ENCODE data around the gene ARID1A. TPM values are rescaled to one million over a fixed set of nuclear protein-coding genes. Genes with fewer than 3 reads are reported as not detected.

The ARID1A gene
- polyA plus RNA-seq, 3 donors from 2014 or later = 7.1 to 34.6 (median 16.0) TPM

GRCh38 chr1:26693599-26694572 is 1.9 kb upstream of the ARID1A start:
- DNase-seq = no peak
- Mint-ChIP-seq H3K9me3 (no peaks in the 10 kb centered on the region), H3K4me1 (peaks cover 28 to 35% of the 10 kb centered on the region in 2 donors), H3K27me3 (ENCODE audit: low read depth in 3 of 3) (peaks cover 8 to 20% (median 11%) of the 10 kb centered on the region in 3 donors), H3K36me3 (no peaks in the 10 kb centered on the region), H3K4me3 (peak overlapping the region; percentile 92 to 98 (median 94)), H3K27ac (peak overlapping the region; percentile 92 to 96 (median 95))

DNA sequence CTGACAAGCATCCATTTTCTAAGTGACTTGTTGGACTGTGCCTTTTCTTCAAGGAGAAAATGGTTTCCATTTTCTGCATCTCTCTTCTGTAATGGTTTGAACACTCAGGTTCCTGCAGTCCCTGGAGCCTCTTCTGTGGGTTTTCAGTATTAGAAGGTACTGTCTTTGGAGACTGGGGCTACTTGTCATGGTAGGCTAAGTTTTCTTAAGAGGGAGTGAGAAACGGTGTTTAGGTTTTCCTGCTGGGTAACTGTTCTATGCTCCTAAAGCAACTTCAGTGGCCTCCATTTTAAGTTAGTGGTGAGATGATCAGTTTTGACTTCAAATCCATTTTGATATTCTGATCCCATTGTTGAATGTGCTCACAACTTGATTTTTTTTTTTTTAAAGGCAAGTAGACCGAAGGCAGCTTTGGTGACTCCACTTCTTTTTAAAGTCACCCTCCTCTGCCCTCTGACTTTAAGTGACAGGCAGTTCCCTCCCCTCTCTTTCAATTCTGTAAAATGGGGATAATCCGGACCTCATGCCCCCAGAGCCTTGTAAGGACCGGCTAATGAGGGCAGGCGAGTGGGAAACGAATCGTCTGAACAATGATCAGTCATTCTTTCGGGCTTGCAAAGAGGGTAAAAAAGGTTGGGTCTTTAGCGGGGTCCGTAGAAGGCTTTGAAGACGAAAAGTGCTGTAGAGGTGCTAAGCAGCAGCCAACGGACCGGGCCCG is 1.0 kb upstream of the ARID1A start:
- no peak for DNase-seq

DNA sequence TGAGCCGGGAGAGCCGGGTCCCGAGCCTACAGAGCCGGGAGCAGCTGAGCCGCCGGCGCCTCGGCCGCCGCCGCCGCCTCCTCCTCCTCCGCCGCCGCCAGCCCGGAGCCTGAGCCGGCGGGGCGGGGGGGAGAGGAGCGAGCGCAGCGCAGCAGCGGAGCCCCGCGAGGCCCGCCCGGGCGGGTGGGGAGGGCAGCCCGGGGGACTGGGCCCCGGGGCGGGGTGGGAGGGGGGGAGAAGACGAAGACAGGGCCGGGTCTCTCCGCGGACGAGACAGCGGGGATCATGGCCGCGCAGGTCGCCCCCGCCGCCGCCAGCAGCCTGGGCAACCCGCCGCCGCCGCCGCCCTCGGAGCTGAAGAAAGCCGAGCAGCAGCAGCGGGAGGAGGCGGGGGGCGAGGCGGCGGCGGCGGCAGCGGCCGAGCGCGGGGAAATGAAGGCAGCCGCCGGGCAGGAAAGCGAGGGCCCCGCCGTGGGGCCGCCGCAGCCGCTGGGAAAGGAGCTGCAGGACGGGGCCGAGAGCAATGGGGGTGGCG is 371 bp downstream of the ARID1A start:
- peak in 1 of 3 donors; percentile 25 for DNase-seq
- Mint-ChIP-seq H3K27ac (no peak overlapping the region), H3K9me3 (no peaks in the 10 kb centered on the region), H3K36me3 (no peaks in the 10 kb centered on the region), H3K4me1 (peaks cover 28 to 35% of the 10 kb centered on the region in 2 donors), H3K4me3 (peak overlapping the region in 3 of 5 donors; percentile 75 to 87 (median 83)), H3K27me3 (ENCODE audit: low read depth in 3 of 3) (peaks cover 8 to 18% (median 11%) of the 10 kb centered on the region in 3 donors)

More for the DNA sequence above, 1.0 kb upstream of the ARID1A start:
- peaks cover 8 to 20% (median 11%) of the 10 kb centered on the region in 3 donors for H3K27me3 Mint-ChIP-seq (ENCODE audit: low read depth in 3 of 3)
- H3K36me3 Mint-ChIP-seq = no peaks in the 10 kb centered on the region
- H3K4me3 Mint-ChIP-seq = peak overlapping the region; percentile 87 to 95 (median 93)
- H3K27ac Mint-ChIP-seq = peak overlapping the region; percentile 90 to 96 (median 94)
- peaks cover 28 to 35% of the 10 kb centered on the region in 2 donors for H3K4me1 Mint-ChIP-seq
- H3K9me3 Mint-ChIP-seq = no peaks in the 10 kb centered on the region

GRCh38 chr1:26696654-26697430 is 1.0 kb downstream of the ARID1A start:
- Mint-ChIP-seq H3K4me1 (peaks cover 28 to 34% of the 10 kb centered on the region in 2 donors), H3K4me3 (peak overlapping the region; percentile 53 to 83 (median 75)), H3K36me3 (no peaks in the 10 kb centered on the region), H3K9me3 (no peaks in the 10 kb centered on the region), H3K27me3 (ENCODE audit: low read depth in 3 of 3) (peaks cover 8 to 18% (median 11%) of the 10 kb centered on the region in 3 donors), H3K27ac (peak overlapping the region in 3 of 6 donors; percentile 63 to 83 (median 74))
- peak; percentile 79 to 83 (median 81) for DNase-seq

DNA sequence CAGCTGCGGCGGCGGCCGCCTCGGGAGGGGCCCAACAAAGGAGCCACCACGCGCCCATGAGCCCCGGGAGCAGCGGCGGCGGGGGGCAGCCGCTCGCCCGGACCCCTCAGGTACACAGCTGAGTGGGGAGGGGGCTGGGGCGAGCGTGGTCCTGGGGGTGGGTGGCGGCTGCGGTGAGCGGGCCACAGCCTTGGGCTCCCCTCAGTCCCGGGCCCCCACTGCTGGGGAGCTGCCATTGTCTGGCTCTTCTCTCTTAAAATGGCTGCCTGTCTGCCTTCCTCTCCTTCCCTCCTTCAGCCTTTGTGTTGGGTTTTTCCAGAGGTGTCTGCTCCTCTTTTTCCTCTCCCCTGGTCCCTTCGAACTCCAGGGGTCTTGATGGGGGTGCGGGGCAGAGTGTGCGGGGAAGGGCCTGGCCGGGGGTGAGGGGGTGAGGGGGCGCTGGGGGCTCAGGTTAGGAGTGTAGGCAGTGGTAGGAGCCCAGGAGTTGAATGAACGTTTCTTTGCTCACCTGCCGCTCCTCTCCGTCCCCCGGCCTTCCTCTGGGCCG is 1.7 kb downstream of the ARID1A start:
- DNase-seq = peak in 1 of 3 donors; percentile 27
- no peak overlapping the region for H3K27ac Mint-ChIP-seq
- H3K9me3 Mint-ChIP-seq = no peaks in the 10 kb centered on the region
- peaks cover 25 to 28% of the 10 kb centered on the region in 2 donors for H3K4me1 Mint-ChIP-seq
- no peak overlapping the region for H3K4me3 Mint-ChIP-seq
- peaks cover 8 to 14% (median 11%) of the 10 kb centered on the region in 3 donors for H3K27me3 Mint-ChIP-seq (ENCODE audit: low read depth in 3 of 3)
- no peaks in the 10 kb centered on the region for H3K36me3 Mint-ChIP-seq

DNA sequence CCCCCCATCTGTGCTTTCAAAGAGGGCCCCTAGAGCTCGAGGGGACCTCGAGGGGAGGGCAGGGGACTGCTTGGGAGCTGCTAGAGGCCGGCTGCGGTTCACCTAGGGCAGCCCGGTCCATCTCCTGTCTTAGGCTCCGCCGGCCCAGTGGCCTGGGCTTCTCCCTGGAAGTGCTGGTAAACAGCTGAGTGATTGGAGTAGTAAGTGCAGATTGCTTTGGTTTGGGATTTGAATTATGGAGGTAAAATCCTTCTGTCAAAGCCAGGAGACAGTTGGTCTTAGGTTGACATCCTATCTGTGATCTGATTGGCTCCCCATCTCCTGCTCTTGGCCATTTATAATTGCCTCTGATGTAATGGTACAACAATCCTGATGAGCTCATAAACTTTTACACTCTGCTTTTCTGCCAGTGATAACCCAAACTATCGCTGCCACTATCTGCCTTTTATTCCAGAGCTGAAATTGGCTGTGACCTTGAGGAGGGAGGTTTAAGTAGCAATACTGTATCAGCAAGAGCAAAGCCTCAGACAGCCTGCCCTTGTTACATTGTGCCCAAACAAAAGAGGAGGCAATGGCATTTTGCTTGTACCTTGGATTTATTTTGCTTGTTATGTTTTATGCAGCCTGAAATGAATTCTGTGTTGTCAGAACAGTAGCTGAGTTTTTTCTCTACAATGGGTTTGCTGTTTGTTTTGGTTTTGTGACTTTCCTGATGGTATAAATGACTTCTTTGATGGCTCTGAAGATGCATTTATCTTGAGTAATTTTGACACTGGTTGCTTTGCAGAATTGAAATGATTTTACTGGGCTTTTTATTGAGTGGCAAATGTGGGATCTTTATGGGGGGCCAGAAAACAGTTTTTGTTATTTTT is 2.4 kb downstream of the ARID1A start:
- H3K27me3 Mint-ChIP-seq (ENCODE audit: low read depth in 3 of 3) = peaks cover 4 to 8% (median 7%) of the 10 kb centered on the region in 3 donors
- H3K4me1 Mint-ChIP-seq = peaks cover 19 to 21% of the 10 kb centered on the region in 2 donors
- no peaks in the 10 kb centered on the region for H3K9me3 Mint-ChIP-seq
- DNase-seq = peak; percentile 53 to 65 (median 60)
- no peak overlapping the region for H3K4me3 Mint-ChIP-seq
- no peaks in the 10 kb centered on the region for H3K36me3 Mint-ChIP-seq
- no peak overlapping the region for H3K27ac Mint-ChIP-seq

DNA sequence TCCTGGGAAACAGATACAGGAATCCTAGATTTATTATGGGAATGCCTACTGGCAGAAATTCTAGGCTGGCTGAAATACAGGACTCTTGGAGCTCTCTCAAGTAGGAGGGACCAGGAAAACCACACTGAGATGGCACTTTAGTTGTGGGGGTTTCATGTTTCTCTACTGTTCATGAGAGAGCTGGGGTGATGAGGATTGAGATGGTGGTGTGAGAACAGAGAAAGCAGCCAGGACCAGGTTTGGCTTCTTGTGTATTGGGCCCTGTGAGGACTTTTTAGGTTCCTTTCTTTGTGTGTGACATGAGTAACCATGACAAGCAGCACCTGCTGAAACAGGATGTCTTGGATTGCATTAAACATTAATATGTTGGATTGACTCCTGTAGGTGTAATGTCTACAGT is 4.9 kb downstream of the ARID1A start:
- Mint-ChIP-seq H3K27me3 (ENCODE audit: low read depth in 3 of 3) (no peaks in the 10 kb centered on the region), H3K36me3 (no peaks in the 10 kb centered on the region), H3K27ac (no peak overlapping the region), H3K4me1 (peaks cover 0 to 17% of the 10 kb centered on the region in 2 donors), H3K4me3 (no peak overlapping the region), H3K9me3 (no peaks in the 10 kb centered on the region)
- no peak for DNase-seq

- no peaks in the 10 kb centered on the region for H3K9me3 Mint-ChIP-seq
- no peaks in the 10 kb centered on the region for H3K36me3 Mint-ChIP-seq
- H3K4me3 Mint-ChIP-seq = no peak overlapping the region
- H3K4me1 Mint-ChIP-seq = peaks cover 0 to 25% of the 10 kb centered on the region in 2 donors
- no peak overlapping the region for H3K27ac Mint-ChIP-seq
- H3K27me3 Mint-ChIP-seq (ENCODE audit: low read depth in 3 of 3) = no peaks in the 10 kb centered on the region
- no peak for DNase-seq
Observed at GRCh38 chr1:26701266-26701994, 5.6 kb downstream of the ARID1A start.

DNA sequence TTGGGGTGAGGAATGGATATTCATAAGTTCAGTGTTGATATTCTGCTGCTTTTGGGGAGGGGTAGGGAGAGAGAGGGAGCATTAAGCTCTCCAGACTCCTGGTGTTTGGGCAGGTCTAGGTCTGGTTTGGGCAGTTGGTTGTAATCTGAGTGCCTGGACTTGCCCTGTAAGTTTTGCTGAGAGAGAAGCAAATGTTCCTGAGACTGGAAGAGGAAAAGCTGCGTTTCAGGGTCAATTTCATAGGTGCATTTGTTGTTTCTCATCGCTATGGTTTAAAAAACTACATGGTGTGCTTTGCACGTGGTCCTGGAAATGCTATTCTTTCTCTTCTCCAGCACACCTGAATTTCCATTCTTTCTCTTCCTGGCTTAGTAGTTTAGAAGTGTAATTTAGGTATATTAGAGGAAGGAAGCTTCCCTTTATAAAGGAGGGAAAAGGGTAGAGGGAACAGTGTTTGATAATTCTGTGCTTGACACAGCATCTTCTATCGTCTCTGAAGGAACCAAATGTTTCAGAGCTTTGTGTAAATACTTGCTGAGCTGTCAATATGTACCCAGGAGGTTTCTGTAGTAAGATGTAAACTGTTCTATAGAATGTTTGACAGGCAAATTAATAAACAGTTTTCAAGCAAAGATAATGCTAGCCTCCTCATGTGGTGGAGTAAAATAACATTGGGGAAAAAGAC is 6.3 kb downstream of the ARID1A start:
- H3K9me3 Mint-ChIP-seq = no peaks in the 10 kb centered on the region
- H3K27ac Mint-ChIP-seq = no peak overlapping the region
- H3K4me1 Mint-ChIP-seq = peaks cover 0 to 30% of the 10 kb centered on the region in 2 donors
- no peaks in the 10 kb centered on the region for H3K36me3 Mint-ChIP-seq
- no peak overlapping the region for H3K4me3 Mint-ChIP-seq
- no peak for DNase-seq
- H3K27me3 Mint-ChIP-seq (ENCODE audit: low read depth in 3 of 3) = no peaks in the 10 kb centered on the region

GRCh38 chr1:26702680-26703038 is 6.8 kb downstream of the ARID1A start:
- H3K27ac Mint-ChIP-seq = no peak overlapping the region
- no peaks in the 10 kb centered on the region for H3K36me3 Mint-ChIP-seq
- H3K27me3 Mint-ChIP-seq (ENCODE audit: low read depth in 3 of 3) = no peaks in the 10 kb centered on the region
- DNase-seq = no peak
- no peak overlapping the region for H3K4me3 Mint-ChIP-seq
- peaks cover 4 to 36% of the 10 kb centered on the region in 2 donors for H3K4me1 Mint-ChIP-seq
- no peaks in the 10 kb centered on the region for H3K9me3 Mint-ChIP-seq

DNA sequence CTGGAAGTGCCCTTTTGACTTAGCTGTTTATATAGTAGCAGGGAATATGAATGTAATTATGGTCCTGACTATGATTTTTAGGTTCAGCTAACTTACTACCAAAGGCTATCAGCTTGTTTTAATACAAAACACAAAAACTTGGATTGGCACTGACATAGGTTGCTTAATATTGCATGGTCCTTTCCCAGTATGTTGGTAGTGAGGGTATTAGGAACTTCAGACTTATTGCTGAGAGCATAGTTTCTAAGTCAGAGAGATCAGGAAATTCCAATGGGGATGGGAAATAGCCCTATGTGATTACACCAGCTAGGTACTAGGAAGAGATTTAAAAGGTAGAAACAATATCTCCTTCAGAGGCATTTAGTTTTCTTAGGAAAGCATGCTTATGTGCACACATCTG is 7.7 kb downstream of the ARID1A start:
- DNase-seq = no peak
- peak overlapping the region in 4 of 6 donors; percentile 10 to 80 (median 42) for H3K27ac Mint-ChIP-seq
- peak overlapping the region in 4 of 5 donors; percentile 4 to 48 (median 34) for H3K4me3 Mint-ChIP-seq
- H3K4me1 Mint-ChIP-seq = peaks cover 8 to 39% of the 10 kb centered on the region in 2 donors
- no peaks in the 10 kb centered on the region for H3K9me3 Mint-ChIP-seq
- H3K27me3 Mint-ChIP-seq (ENCODE audit: low read depth in 3 of 3) = no peaks in the 10 kb centered on the region
- H3K36me3 Mint-ChIP-seq = no peaks in the 10 kb centered on the region

All from immature natural killer cell (primary cell).